SU-DHL-6 (cell line): ENCODE measurements around the gene AACS.

Experiments
- H2AFZ ChIP-seq: fragments of 200-600 bp; sonication (generic); 2 replicates; pipeline ENCODE4 v1.6.1; 2014; ENCODE audit warnings: low read depth, mild to moderate bottlenecking, moderate library complexity, mixed read lengths, antibody characterized with exemption, low read length; ENCODE audit not compliant: severe bottlenecking
- H3F3A ChIP-seq: fragments of 200-600 bp; shearing (Covaris generic); 2 replicates; pipeline ENCODE4 v1.6.0; 2016; ENCODE audit warnings: antibody characterized with exemption, mild to moderate bottlenecking; ENCODE audit not compliant: insufficient read depth
- H3K27ac ChIP-seq: fragments of 200-600 bp; sonication (generic); 2 replicates; pipeline ENCODE4 v1.5.1; 2016; ENCODE audit warnings: low read depth, mild to moderate bottlenecking, low read length, moderate library complexity, mixed read lengths
- H3K27me3 ChIP-seq: fragments of 200-600 bp; sonication (generic), shearing (Covaris generic); 2 replicates; pipeline ENCODE4 v1.6.0; 2014; ENCODE audit warnings: mild to moderate bottlenecking, low read length
- H3K36me3 ChIP-seq: fragments of 200-600 bp; sonication (generic); 2 replicates; pipeline ENCODE4 v1.6.1; 2014; ENCODE audit warnings: mild to moderate bottlenecking, low read length, mixed read lengths
- H3K4me2 ChIP-seq: fragments of 300-600, 200-600 bp; shearing (Covaris generic), sonication (generic); 2 replicates; pipeline ENCODE4 v1.6.0; 2014; ENCODE audit warnings: low read length, low read depth, mild to moderate bottlenecking; ENCODE audit not compliant: poor library complexity, severe bottlenecking
- H3K4me3 ChIP-seq: fragments of 200-600 bp; sonication (generic); 2 replicates; pipeline ENCODE4 v1.5.1; 2014; ENCODE audit warnings: antibody characterized with exemption, low read length, mild to moderate bottlenecking, mixed read lengths; ENCODE audit not compliant: insufficient read depth, poor library complexity, severe bottlenecking
- H3K79me2 ChIP-seq: fragments of 200-600 bp; sonication (generic); 2 replicates; pipeline ENCODE4 v1.6.1; 2014; ENCODE audit warnings: mild to moderate bottlenecking, low read length, moderate library complexity; ENCODE audit not compliant: insufficient read depth
- H3K9ac ChIP-seq: fragments of 200-600 bp; sonication (generic); 2 replicates; pipeline ENCODE4 v1.7.0; 2014; ENCODE audit warnings: mild to moderate bottlenecking, low read length
- H3K9me2 ChIP-seq: fragments of 200-600 bp; sonication (generic); replicated peaks from 2 replicates; pipeline ENCODE4 v1.6.1; 2014; ENCODE audit warnings: low read length; ENCODE audit not compliant: insufficient read depth
- H3K9me3 ChIP-seq: fragments of 200-600 bp; sonication (generic); 2 replicates; pipeline ENCODE4 v1.6.1; 2014; ENCODE audit warnings: low read length, mixed read lengths; ENCODE audit not compliant: insufficient read depth
- H4K20me1 ChIP-seq: fragments of 200-600 bp; sonication (generic); 2 replicates; pipeline ENCODE4 v1.6.1; 2014; ENCODE audit warnings: low read depth, mild to moderate bottlenecking, antibody characterized with exemption, low read length, moderate library complexity, mixed read lengths
- CTCF ChIP-seq: fragments of 200-600 bp; sonication (generic); IDR thresholded peaks from one replicate; pipeline ENCODE4 v1.5.1; 2017; ENCODE audit warnings: antibody characterized with exemption, mild to moderate bottlenecking, low read length, moderate library complexity; ENCODE audit not compliant: insufficient read depth, poor library complexity, severe bottlenecking
- EZH2phosphoT487 ChIP-seq: fragments of 200-600 bp; sonication (generic), shearing (Covaris generic); conservative IDR thresholded peaks from 2 replicates; pipeline ENCODE4 v1.6.1; 2018; ENCODE audit warnings: mild to moderate bottlenecking, antibody characterized with exemption, low read length, moderate library complexity, mixed read lengths

AACS gene

DNA sequence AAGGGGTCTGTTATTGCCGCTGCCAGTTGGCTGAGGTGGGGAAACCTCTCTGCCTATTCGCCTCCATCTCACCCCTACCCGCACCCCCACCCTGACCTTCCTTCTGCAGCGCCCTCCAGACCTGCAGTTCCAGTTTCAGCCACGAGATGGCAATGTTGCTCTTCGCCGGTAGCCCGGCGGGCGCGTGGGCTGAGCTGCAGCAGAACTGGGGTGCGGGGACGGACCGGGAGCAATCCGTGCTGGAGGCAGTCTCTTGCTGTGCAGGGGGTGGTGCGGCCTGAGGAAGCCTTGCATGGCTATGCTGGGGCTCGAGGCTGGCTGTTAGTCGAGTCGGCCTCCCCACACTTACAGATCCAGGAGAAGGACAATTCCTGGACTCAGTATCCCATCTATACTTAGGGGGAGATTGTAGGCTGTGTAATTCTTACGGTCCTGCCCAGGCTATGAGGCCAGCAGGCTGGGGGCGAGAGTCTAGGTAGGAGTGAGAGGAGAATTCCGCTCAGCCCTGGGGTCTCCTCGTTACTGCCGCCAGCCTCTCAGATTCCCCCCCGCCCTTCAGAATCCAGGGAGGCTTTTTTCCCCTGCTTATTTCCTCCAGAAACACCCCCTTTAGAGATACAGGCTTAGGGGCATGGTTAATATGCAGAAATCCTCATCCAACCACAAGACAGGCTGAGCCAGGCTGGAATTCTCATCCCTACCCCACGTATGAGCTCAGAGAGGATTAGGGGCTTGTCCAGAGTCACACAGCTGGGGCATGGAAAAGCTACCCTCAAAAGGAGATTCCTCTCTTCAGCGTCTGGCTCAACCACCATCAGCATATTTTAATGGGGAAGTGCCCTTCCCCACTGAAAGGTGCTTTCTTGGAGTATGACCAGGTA, 118.2 kb downstream of the AACS start:
- Histone ChIP-seq H3K9me2 (no peaks in the 10 kb centered on the region), H3K9ac (peak overlapping the region; percentile 22; the same call in 1 of the 2 replicates), H3K27me3 (no peaks in the 10 kb centered on the region), H3K4me2 (peak overlapping the region; percentile 34), H3K79me2 (no peaks in the 10 kb centered on the region), H4K20me1 (no peaks in the 10 kb centered on the region), H3K27ac (no peak overlapping the region), H3F3A (no peaks in the 10 kb centered on the region), H3K36me3 (no peaks in the 10 kb centered on the region), H3K4me3 (no peak overlapping the region), H2AFZ (peak overlapping the region; percentile 16), H3K9me3 (no peaks in the 10 kb centered on the region)
- TF ChIP-seq EZH2phosphoT487 (no peak), CTCF (peak; percentile 96)

DNA sequence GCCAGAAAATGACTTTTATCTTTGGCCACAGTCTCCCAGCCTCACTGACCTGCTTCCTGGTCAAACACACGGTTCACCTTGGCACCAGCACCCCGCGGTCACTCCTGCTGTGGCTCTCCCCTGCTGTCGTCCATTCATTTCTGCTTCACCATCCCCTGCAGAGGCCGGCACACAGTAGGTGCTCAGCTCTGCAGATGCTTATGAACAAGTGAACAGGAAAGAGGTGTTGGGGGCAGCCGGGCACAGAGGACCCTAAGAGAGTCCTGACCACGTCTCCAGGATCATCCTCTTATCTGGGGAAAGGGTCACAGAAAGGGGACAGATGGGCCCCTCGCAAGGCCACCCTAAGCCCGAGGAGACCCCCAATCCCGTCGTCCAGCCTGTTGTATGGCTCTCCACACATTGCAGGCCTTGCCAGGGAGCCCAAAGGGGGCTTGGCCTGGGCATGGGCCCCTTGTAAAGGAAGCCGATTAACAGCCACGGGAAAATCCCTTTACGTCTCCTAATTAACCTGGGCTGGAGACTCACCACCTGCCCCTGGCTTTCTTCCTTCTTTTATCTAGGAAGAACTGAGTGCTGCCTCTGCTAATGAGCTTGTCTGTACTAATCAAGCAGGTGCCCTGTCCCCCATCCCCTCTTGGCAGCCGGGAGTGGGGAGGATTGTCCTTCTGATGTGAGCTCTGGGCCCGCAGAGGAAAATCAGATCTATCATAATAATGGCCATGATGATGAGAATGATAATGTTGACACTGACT, 119.2 kb downstream of the AACS start:
- H3K9ac ChIP-seq: no peak overlapping the region

DNA sequence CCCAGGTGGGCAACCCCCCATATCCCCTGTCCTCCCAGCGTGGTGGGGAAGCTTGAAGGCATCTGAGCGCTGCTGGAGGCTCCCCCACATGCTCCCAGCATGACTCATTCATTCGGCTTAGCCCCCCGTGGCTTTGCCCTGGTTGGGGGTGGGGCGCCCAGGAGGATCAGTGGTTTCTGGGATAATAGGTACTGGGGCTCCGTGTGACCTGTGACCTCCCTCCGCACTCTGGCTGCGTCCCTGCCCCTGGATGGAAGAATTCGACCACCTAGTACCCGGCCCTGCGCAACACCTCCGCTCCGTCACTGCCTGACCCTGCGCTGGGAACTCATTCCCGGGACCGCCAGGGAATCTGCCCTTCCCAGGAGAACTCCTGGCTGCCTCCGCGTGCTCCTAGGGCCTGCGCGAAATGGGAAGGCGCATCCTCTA, 120.1 kb downstream of the AACS start:
- Histone ChIP-seq H2AFZ (no peak overlapping the region), H3K27ac (no peak overlapping the region), H4K20me1 (no peaks in the 10 kb centered on the region), H3K36me3 (no peaks in the 10 kb centered on the region), H3K9me3 (no peaks in the 10 kb centered on the region), H3K79me2 (no peaks in the 10 kb centered on the region), H3K9me2 (no peaks in the 10 kb centered on the region), H3K9ac (no peak overlapping the region), H3K4me2 (no peak overlapping the region), H3F3A (no peaks in the 10 kb centered on the region), H3K27me3 (no peaks in the 10 kb centered on the region), H3K4me3 (no peak overlapping the region)
- no peak for TF ChIP-seq CTCF
- no peak for TF ChIP-seq EZH2phosphoT487

More for the DNA sequence above, 119.2 kb downstream of the AACS start:
- Histone ChIP-seq H4K20me1 (no peaks in the 10 kb centered on the region), H3K27me3 (no peaks in the 10 kb centered on the region), H3K27ac (no peak overlapping the region), H3K36me3 (no peaks in the 10 kb centered on the region), H3K4me3 (no peak overlapping the region), H3K4me2 (no peak overlapping the region), H3K9me3 (no peaks in the 10 kb centered on the region), H2AFZ (no peak overlapping the region), H3F3A (no peaks in the 10 kb centered on the region), H3K9me2 (no peaks in the 10 kb centered on the region), H3K79me2 (no peaks in the 10 kb centered on the region)
- TF ChIP-seq CTCF: no peak
- no peak for TF ChIP-seq EZH2phosphoT487
